IMR-90 (cell line): ENCODE data around the gene CDKN2A. TPM values are rescaled to one million over a fixed set of nuclear protein-coding genes. Genes with fewer than 3 reads are reported as not detected.

Experiments used
- ATAC-seq: fragments of 200-7000 bp; cut with Tn5 transposase; 2 replicates; pipeline ENCODE4 v1.9.1; 2020; ENCODE audit warnings: low read depth, mild to moderate bottlenecking, moderate library complexity
- BruUV-seq: library from RNA; stranded (reverse); fragments of 400-500 nt; replicated peaks from 2 replicates; lab custom pipeline; 2021; lab: Mats Ljungman, UMichigan
- CTCF ChIA-PET: fragments of 300-600 bp; formaldehyde crosslinking; extraction: SDS; loops from one replicate; lab custom pipeline; 2021; ENCODE audit warnings: antibody characterized with exemption; lab: Yijun Ruan, JAX
- POLR2A ChIA-PET: fragments of 300-600 bp; sonication (Branson Sonifier 250); formaldehyde crosslinking; loops from one replicate; lab custom pipeline; 2022; ENCODE audit warnings: antibody characterized with exemption; ENCODE audit not compliant: unreplicated experiment; lab: Charles Lee
- DNase-seq: peaks from one replicate; pipeline ENCODE4 v3.0.0; 2013
- H2AFZ ChIP-seq: replicated peaks from 2 replicates; pipeline ENCODE3; 2013; ENCODE audit warnings: low read length, mild to moderate bottlenecking; ENCODE audit not compliant: poor library complexity
- H2AK5ac ChIP-seq: 2 replicates; pipeline ENCODE4 v1.6.1; 2013; ENCODE audit warnings: low read depth, low read length, inconsistent platforms
- H2AK9ac ChIP-seq: replicated peaks from 2 replicates; pipeline ENCODE3; 2013; ENCODE audit warnings: mild to moderate bottlenecking, low read depth, low read length, moderate library complexity; ENCODE audit not compliant: poor library complexity
- H2BK120ac ChIP-seq: 2 replicates; pipeline ENCODE4 v1.6.1; 2013; ENCODE audit warnings: low read depth, low read length, inconsistent platforms
- H2BK15ac ChIP-seq: 3 replicates; pipeline ENCODE4 v1.6.1; 2013; ENCODE audit warnings: low read depth, low read length, inconsistent platforms
- H2BK20ac ChIP-seq: 2 replicates; pipeline ENCODE4 v1.6.1; 2013; ENCODE audit warnings: low read depth, mild to moderate bottlenecking, inconsistent platforms, low read length, moderate library complexity
- H2BK5ac ChIP-seq: 2 replicates; pipeline ENCODE4 v1.6.1; 2013; ENCODE audit warnings: mild to moderate bottlenecking, low read depth, low read length, inconsistent platforms; ENCODE audit not compliant: poor library complexity, severe bottlenecking
- H3K14ac ChIP-seq: replicated peaks from 2 replicates; pipeline ENCODE4 v1.6.1; 2013; ENCODE audit warnings: low read depth, low read length, inconsistent platforms
- H3K18ac ChIP-seq: 2 replicates; pipeline ENCODE4 v1.6.1; 2013; ENCODE audit warnings: low read depth, low read length, control low read depth
- H3K23ac ChIP-seq: 2 replicates; pipeline ENCODE4 v1.6.1; 2013; ENCODE audit warnings: low read depth, low read length, inconsistent platforms
- H3K27ac ChIP-seq: 2 replicates; pipeline ENCODE4 v1.5.1; 2013; ENCODE audit warnings: mild to moderate bottlenecking, control low read depth, low read length; ENCODE audit not compliant: insufficient read depth
- H3K27me3 ChIP-seq: 2 replicates; pipeline ENCODE4 v1.6.1; 2013; ENCODE audit warnings: low read length; ENCODE audit not compliant: control insufficient read depth, insufficient read depth
- H3K36me3 ChIP-seq: 2 replicates; pipeline ENCODE4 v1.6.1; 2013; ENCODE audit warnings: low read length, mixed read lengths; ENCODE audit not compliant: control insufficient read depth, insufficient read depth
- H3K4ac ChIP-seq: 2 replicates; pipeline ENCODE4 v1.6.1; 2013; ENCODE audit warnings: low read depth, low read length, inconsistent platforms
- H3K4me1 ChIP-seq: 2 replicates; pipeline ENCODE4 v1.6.1; 2013; ENCODE audit warnings: low read length, mixed read lengths; ENCODE audit not compliant: control insufficient read depth, insufficient read depth
- H3K4me2 ChIP-seq: 2 replicates; pipeline ENCODE4 v1.6.1; 2013; ENCODE audit warnings: low read depth, mild to moderate bottlenecking, control low read depth, low read length, moderate library complexity
- H3K4me3 ChIP-seq: 2 replicates; pipeline ENCODE4 v1.5.1; 2013; ENCODE audit warnings: low read depth, mild to moderate bottlenecking, control low read depth, low read length, moderate library complexity; ENCODE audit not compliant: insufficient read depth
- H3K56ac ChIP-seq: 2 replicates; pipeline ENCODE4 v1.6.1; 2013; ENCODE audit warnings: low read length, inconsistent platforms; ENCODE audit not compliant: insufficient read depth; ENCODE audit errors: extremely low read depth
- H3K79me1 ChIP-seq, 2 experiments: 2 replicates each; pipeline ENCODE4 v1.6.1; 2013; ENCODE audit warnings: low read length in 2 of 2, inconsistent platforms in 1 of 2, low read depth in 1 of 2
- H3K9ac ChIP-seq: 2 replicates; pipeline ENCODE4 v1.6.1; 2013; ENCODE audit warnings: low read depth, low read length, control low read depth
- H3K9me1 ChIP-seq: 2 replicates; pipeline ENCODE4 v1.6.1; 2013; ENCODE audit warnings: low read length, inconsistent platforms; ENCODE audit not compliant: insufficient read depth
- H3K9me3 ChIP-seq: 2 replicates; pipeline ENCODE4 v1.6.1; 2013; ENCODE audit warnings: low read length; ENCODE audit not compliant: control insufficient read depth, insufficient read depth
- H4K20me1 ChIP-seq: 2 replicates; pipeline ENCODE4 v1.6.1; 2013; ENCODE audit warnings: low read length, inconsistent platforms; ENCODE audit not compliant: insufficient read depth
- H4K5ac ChIP-seq: 2 replicates; pipeline ENCODE4 v1.6.1; 2013; ENCODE audit warnings: mild to moderate bottlenecking, low read depth, low read length, control low read depth
- H4K8ac ChIP-seq, 2 experiments: 2 replicates each; pipeline ENCODE4 v1.6.1; 2013; ENCODE audit warnings: low read depth in 2 of 2, low read length in 2 of 2, control low read depth in 1 of 2, inconsistent platforms in 1 of 2
- H4K91ac ChIP-seq: 2 replicates; pipeline ENCODE4 v1.6.1; 2013; ENCODE audit warnings: low read depth, low read length, inconsistent platforms; ENCODE audit not compliant: insufficient read depth
- ELK1 ChIP-seq: fragments of 150-350 bp; IDR thresholded peaks from 2 replicates; pipeline ENCODE4 v1.6.1; 2016; ENCODE audit warnings: low read depth, mild to moderate bottlenecking, low read length, moderate library complexity, borderline replicate concordance
- MAZ ChIP-seq: IDR thresholded peaks from 2 replicates; pipeline ENCODE4 v1.6.1; 2012; ENCODE audit warnings: low read depth, mild to moderate bottlenecking, low read length, improper control_type of control experiment, moderate library complexity, borderline replicate concordance
- MXI1 ChIP-seq: IDR thresholded peaks from 2 replicates; pipeline ENCODE4 v1.6.1; 2012; ENCODE audit warnings: low read depth, mild to moderate bottlenecking, low read length, moderate library complexity, borderline replicate concordance
- RAD21 ChIP-seq: IDR thresholded peaks from 2 replicates; pipeline ENCODE4 v1.6.1; 2012; ENCODE audit warnings: low read length, improper control_type of control experiment
- USF2 ChIP-seq: fragments of 150-350 bp; IDR thresholded peaks from 2 replicates; pipeline ENCODE4 v1.6.1; 2017; ENCODE audit warnings: mild to moderate bottlenecking, antibody characterized with exemption, low read length, low read depth
- WGBS, 2 experiments: methylation state at CpG; one replicate each; pipeline versions ENCODE4 v1.1.5 to v1.1.7; 2013; ENCODE audit warnings: missing lambda C conversion rate in 2 of 2; ENCODE audit not compliant: insufficient read length in 1 of 2; ENCODE audit errors: extremely low coverage in 2 of 2; 5-methylcytosine and 5-hydroxymethylcytosine counted together
- dilution Hi-C: fragments of 300-500 bp; cut with HindIII; formaldehyde crosslinking; loops from one replicate; pipeline ENCODE4 v1.14.3; 2018; ENCODE audit warnings: low sequenced_read_pairs; ENCODE audit not compliant: unreplicated experiment
- in situ Hi-C: fragments of 300-500 bp; cut with MboI; formaldehyde crosslinking; loops from 3 replicates; pipeline ENCODE4 v1.14.3; 2019; ENCODE audit warnings: low sequenced_read_pairs, inconsistent platforms, mixed read lengths
- intact Hi-C: fragments of 100-400 bp; cut with micrococcal nuclease; formaldehyde crosslinking; loops from 2 replicates; pipeline ENCODE4 v1.10.0; 2022
- polyA plus RNA-seq, 3 experiments: library from polyadenylated mRNA; depleted of rRNA; stranded (reverse); fragments of >200 nt; gene quantifications; 2 replicates each; pipeline ENCODE4 v1.2.3, GENCODE V29; 2012; ENCODE audit warnings: low replicate concordance in 1 of 3
- total RNA-seq: library from RNA; depleted of rRNA; stranded (reverse); fragments of >200 nt; gene quantifications from 2 replicates; pipeline ENCODE4 v1.2.3, GENCODE V29; 2012

The CDKN2A gene
- total and polyA plus RNA-seq, 2 of the 4 experiments (the other 2 are of a cell fraction) = 11.3 to 75.3 TPM

- H2AK9ac ChIP-seq = peak within 1 kb of the TSS; percentile 91
- H4K91ac ChIP-seq = peak within 1 kb of the TSS; percentile 93
- peak within 1 kb of the TSS; percentile 73 for H2BK20ac ChIP-seq
- H2BK120ac ChIP-seq = peak within 1 kb of the TSS; percentile 94
- H3K79me1 ChIP-seq = peaks cover 23 to 33% of the 10 kb centered on the region in 2 experiments
- peak within 1 kb of the TSS; percentile 88 for H3K23ac ChIP-seq
- in situ Hi-C loops (loop anchor here (10.0 to 25.0 kb wide), 2 partner anchors 240 to 407 kb away; no protein-coding TSS in a partner anchor), dilution Hi-C loops (no loop called here), intact Hi-C loops (loop anchor here (1.0 to 10.0 kb wide), 3 partner anchors 180 to 440 kb away; no protein-coding TSS in a partner anchor)
- peak within 1 kb of the TSS; percentile 71 for H2AK5ac ChIP-seq
- H3K36me3 ChIP-seq = no peaks in the 10 kb centered on the region; the same call in 1 of the 2 replicates
- WGBS, 2 experiments = no CpG with 5 or more reads among the region's 43 CpGs
- H2BK15ac ChIP-seq = peak within 1 kb of the TSS; percentile 90; the same call in 2 of the 3 replicates
- H2BK5ac ChIP-seq = peak within 1 kb of the TSS; percentile 79
- H3K4me1 ChIP-seq = peaks cover 9% of the 10 kb centered on the region
- peak within 1 kb of the TSS; percentile 77 for H3K4me3 ChIP-seq
- peak within 1 kb of the TSS; percentile 96 for H3K4me2 ChIP-seq
- peak within 1 kb of the TSS; percentile 93 for H3K4ac ChIP-seq
- H3K27ac ChIP-seq = peak within 1 kb of the TSS; percentile 90
- H3K9me1 ChIP-seq = no peaks in the 10 kb centered on the region
- peak within 1 kb of the TSS; percentile 71 for H4K5ac ChIP-seq
- H3K9ac ChIP-seq = peak within 1 kb of the TSS; percentile 92
- H4K20me1 ChIP-seq = no peaks in the 10 kb centered on the region
- no peaks in the 10 kb centered on the region for H3K27me3 ChIP-seq
- no TSS peak for BruUV-seq
- H2AFZ ChIP-seq = peak within 1 kb of the TSS; percentile 98
- ChIA-PET CTCF (interaction anchor here (0.5 to 1.8 kb wide), 5 partner anchors 14 to 1976 kb away, joined by 3 to 10 read pairs (median 3); partner anchors contain the start of gene CDKN2B), POLR2A (no interaction called here)
- peak within 1 kb of the TSS; percentile 88 for H4K8ac ChIP-seq
- peak within 1 kb of the TSS; percentile 66 for H3K18ac ChIP-seq
- H3K9me3 ChIP-seq = peaks cover 2% of the 10 kb centered on the region; the same call in 1 of the 2 replicates
- DNase-seq (peak; percentile 76), ATAC-seq (peak; percentile 69)
- TF ChIP-seq ELK1 (no peak), MXI1 (0 out of 2 replicates have a peak, but pooled peaks have one; percentile 38), MAZ (peak; percentile 46; the same call in 1 of the 2 replicates), RAD21 (0 out of 2 replicates have a peak, but pooled peaks have one; percentile 7), USF2 (peak; percentile 59)
- peak within 1 kb of the TSS; percentile 95 for H3K56ac ChIP-seq
- peak within 1 kb of the TSS; percentile 89 for H3K14ac ChIP-seq
Measured at GRCh38 chr9:21994556-21995005, 389 bp upstream of the CDKN2A start, which contains the start of gene CDKN2B-AS1. CDKN2B-AS1 (plus strand) TSS chr9:21994791.
